ENCODE data around the gene CLPTM1L.
A peak's percentile ranks its signal among the peaks of the same experiment; 100 is the strongest.

The CLPTM1L gene

DNA sequence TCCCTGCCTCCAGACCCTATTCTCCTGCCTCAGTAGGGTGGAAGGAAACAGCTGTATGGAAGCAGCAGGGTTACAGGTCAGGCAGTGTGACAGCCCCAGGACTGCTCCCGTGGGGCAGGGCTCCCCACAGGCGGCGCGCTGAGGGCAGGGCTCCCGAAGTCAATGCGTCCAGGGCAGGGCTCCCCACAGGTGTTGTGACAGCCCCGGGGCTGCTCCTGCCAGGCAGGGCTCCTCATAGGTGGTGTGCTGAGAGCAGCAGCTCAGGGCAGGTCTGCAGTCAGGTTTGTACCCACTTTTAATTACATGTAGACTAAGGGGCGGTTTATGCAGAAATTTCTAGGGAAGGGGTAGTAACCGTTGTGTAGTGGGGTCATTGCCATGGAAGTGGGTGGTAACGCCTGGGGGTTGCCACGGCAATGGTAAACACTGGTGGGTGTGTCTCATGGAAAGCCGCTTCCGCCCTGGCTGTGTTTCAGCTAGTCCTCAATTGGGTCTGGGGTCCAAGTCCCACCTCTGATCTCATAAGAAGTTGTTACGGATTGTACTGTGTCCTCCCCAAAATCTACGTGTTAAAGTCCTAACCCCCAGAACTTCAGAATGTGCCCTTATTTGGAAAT, 33.4 kb downstream of the CLPTM1L start:
- Histone ChIP-seq H3K4me3 (no peak overlapping the region), H3K36me3 (no peaks in the 10 kb centered on the region), H3K4me1 (peaks cover 0 to 7% (median 2%) of the 10 kb centered on the region in 4 donors), H3K27ac (no peak overlapping the region), H3K9me3 (no peaks in the 10 kb centered on the region), H3K27me3 (peaks cover 0 to 27% of the 10 kb centered on the region in 2 donors)
- TF ChIP-seq, protein P1, sequence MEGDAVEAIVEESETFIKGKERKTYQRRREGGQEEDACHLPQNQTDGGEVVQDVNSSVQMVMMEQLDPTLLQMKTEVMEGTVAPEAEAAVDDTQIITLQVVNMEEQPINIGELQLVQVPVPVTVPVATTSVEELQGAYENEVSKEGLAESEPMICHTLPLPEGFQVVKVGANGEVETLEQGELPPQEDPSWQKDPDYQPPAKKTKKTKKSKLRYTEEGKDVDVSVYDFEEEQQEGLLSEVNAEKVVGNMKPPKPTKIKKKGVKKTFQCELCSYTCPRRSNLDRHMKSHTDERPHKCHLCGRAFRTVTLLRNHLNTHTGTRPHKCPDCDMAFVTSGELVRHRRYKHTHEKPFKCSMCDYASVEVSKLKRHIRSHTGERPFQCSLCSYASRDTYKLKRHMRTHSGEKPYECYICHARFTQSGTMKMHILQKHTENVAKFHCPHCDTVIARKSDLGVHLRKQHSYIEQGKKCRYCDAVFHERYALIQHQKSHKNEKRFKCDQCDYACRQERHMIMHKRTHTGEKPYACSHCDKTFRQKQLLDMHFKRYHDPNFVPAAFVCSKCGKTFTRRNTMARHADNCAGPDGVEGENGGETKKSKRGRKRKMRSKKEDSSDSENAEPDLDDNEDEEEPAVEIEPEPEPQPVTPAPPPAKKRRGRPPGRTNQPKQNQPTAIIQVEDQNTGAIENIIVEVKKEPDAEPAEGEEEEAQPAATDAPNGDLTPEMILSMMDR (IDR thresholded peaks at IDR 0.05) = no peak
- intact Hi-C loops (cut with DNase I; ENCODE audit: low total_unique reads) = no loop called here
- peak in 1 of 2 donors; percentile 51 for DNase-seq

DNA sequence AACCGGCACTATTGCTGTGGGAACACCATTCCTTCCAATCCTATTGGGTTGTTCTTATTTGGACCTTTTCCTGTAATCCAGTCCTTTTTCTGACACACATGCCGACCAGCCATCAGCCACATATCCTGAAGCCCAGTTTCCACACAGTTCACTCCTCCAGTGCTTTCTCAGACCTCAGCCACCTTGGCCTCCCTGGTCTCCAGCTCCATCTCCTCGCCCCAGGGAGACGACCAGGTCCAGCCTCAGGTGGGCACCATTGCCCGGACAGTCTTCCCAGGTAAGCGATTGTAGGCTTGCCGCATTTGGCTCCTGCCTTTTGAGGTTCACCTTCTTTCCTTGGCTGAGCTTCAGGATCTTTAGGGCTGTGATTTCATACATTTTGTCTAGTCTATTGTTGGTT, 34.8 kb downstream of the CLPTM1L start:
- no peaks in the 10 kb centered on the region for H3K4me1 ChIP-seq
- H3K9me3 ChIP-seq = no peaks in the 10 kb centered on the region
- H3K4me3 ChIP-seq = no peak overlapping the region
- TF ChIP-seq, protein P1 (IDR thresholded peaks at IDR 0.05) = no peak
- H3K36me3 ChIP-seq = no peaks in the 10 kb centered on the region
- no peak for DNase-seq
- peaks cover 0 to 27% of the 10 kb centered on the region in 2 donors for H3K27me3 ChIP-seq
- no peak overlapping the region for H3K27ac ChIP-seq
- intact Hi-C loops (cut with DNase I; ENCODE audit: low total_unique reads) = no loop called here

DNA sequence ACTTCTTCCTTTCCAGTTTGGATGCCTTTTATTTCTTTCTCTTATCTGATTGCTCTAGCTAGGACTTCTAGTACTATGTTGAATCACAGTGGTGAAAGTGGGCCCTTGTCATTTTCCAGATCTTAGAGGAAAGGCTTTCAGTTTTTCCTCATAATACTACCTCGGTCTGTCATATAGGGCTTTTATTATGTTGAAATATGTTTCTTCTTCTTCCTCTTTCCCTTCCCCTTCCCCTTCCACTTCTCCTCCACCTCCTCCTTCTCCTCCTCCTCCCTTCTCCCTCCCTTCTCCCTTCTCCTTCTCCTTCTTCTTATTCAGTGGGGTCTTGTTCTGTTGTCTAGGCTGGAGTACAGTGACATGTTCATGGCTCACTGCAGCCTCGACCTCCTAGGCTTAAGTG, 40.9 kb downstream of the CLPTM1L start:
- Histone ChIP-seq H3K4me3 (no peak overlapping the region), H3K9me3 (no peaks in the 10 kb centered on the region), H3K27ac (no peak overlapping the region), H3K4me1 (no peaks in the 10 kb centered on the region), H3K36me3 (no peaks in the 10 kb centered on the region), H3K27me3 (peaks cover 0 to 4% of the 10 kb centered on the region in 2 donors)
- intact Hi-C loops (cut with DNase I; ENCODE audit: low total_unique reads) = no loop called here
- DNase-seq = no peak
- TF ChIP-seq, protein P1 (IDR thresholded peaks at IDR 0.05) = no peak

DNA sequence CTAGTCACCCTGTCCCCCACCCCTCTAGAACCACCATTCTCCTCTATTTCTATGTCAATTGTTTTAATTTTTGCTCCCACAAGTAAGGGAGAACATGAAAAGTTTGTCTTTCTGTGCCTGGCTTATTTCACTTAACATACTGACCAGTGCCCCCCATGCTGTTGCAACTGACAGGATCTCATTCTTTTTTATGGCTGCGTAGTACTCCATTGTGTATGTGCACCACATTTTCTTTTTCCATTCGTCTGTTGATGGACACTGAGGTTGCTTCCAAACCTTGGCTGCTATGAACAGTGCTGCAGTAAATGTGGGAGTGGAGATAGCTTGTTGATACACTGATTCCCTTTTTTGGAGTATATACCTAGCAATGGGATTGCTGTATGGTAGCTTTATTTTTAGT, 42.6 kb downstream of the CLPTM1L start:
- H3K36me3 ChIP-seq = no peaks in the 10 kb centered on the region
- peaks cover 0 to 8% of the 10 kb centered on the region in 2 donors for H3K27me3 ChIP-seq
- TF ChIP-seq, protein P1 (IDR thresholded peaks at IDR 0.05) = no peak
- intact Hi-C loops (cut with DNase I; ENCODE audit: low total_unique reads) = no loop called here
- DNase-seq = no peak
- H3K4me3 ChIP-seq = no peak overlapping the region
- no peak overlapping the region for H3K27ac ChIP-seq
- no peaks in the 10 kb centered on the region for H3K4me1 ChIP-seq
- no peaks in the 10 kb centered on the region for H3K9me3 ChIP-seq

DNA sequence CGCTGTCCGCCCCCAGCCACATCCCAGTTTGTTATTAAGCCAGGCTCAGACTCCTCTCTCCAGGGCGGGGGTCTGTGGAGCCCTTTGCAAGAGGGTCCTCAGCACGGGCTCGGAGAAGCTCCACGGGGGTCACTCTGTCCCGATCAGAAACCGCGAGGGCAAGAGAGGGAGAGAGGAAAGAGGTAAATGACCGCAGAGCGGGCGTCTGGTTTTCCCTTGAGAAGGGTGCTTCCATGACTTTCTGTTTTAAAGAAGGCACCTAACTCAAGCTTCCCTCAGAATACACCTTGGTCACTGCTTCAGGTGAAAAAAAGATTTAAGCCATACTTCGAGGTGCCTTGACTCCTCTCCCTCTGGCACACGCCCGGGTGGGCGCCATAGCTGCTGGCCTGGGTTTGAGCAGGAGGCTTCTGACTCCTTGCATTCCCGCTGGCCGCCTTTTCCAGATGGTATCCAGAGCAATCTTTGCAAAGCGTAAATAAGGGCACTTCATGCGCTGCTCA, 44.3 kb downstream of the CLPTM1L start:
- no peak overlapping the region for H3K4me3 ChIP-seq
- peak in 1 of 2 donors; percentile 53 for DNase-seq
- TF ChIP-seq, protein P1 (IDR thresholded peaks at IDR 0.05) = no peak
- no peak overlapping the region for H3K27ac ChIP-seq
- no peaks in the 10 kb centered on the region for H3K4me1 ChIP-seq
- no peaks in the 10 kb centered on the region for H3K9me3 ChIP-seq
- H3K27me3 ChIP-seq = peaks cover 0 to 19% of the 10 kb centered on the region in 2 donors
- no peaks in the 10 kb centered on the region for H3K36me3 ChIP-seq
- intact Hi-C loops (cut with DNase I; ENCODE audit: low total_unique reads) = no loop called here
